SK-N-SH (cell line): ENCODE measurements around the gene DNAH14.

ENCODE experiments used
- GABPA ChIP-seq: IDR thresholded peaks from 2 replicates; pipeline ENCODE4 v1.4.0; 2012; ENCODE audit warnings: low read depth, mild to moderate bottlenecking
- TF ChIP-seq, protein P1 (sequence below): IDR thresholded peaks from 2 replicates; pipeline ENCODE4; 2012
- TF ChIP-seq, protein P2 (sequence below): IDR thresholded peaks from 2 replicates; pipeline ENCODE4 v1.6.1; 2012; ENCODE audit warnings: mild to moderate bottlenecking, low read depth, low read length, moderate library complexity
- TF ChIP-seq, protein P3 (sequence below): IDR thresholded peaks from 2 replicates; pipeline ENCODE4 v1.4.0; 2012; ENCODE audit warnings: low read depth, borderline replicate concordance

DNA sequence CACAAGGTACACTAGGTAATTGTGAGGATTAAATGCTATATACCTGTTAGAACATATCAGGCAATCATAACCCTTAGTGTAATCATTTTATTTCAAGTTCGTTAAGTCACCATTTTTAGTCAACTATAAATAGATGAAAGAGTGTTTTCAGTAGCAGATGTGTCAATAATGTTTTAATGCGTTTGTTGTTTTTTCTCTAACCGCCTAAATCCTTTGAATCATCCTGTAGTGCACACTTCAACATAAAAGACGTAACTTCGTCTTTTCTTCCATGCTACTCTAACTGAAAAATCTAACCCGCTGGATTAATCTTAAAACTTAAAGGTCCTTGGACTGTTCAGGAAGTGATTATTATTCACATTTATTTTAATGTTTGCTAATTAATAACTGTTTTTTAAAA is 505.6 kb downstream of the DNAH14 start:
- TF ChIP-seq, protein P1, sequence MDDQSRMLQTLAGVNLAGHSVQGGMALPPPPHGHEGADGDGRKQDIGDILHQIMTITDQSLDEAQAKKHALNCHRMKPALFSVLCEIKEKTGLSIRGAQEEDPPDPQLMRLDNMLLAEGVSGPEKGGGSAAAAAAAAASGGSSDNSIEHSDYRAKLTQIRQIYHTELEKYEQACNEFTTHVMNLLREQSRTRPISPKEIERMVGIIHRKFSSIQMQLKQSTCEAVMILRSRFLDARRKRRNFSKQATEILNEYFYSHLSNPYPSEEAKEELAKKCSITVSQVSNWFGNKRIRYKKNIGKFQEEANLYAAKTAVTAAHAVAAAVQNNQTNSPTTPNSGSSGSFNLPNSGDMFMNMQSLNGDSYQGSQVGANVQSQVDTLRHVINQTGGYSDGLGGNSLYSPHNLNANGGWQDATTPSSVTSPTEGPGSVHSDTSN: no peak
- TF ChIP-seq, protein P2, sequence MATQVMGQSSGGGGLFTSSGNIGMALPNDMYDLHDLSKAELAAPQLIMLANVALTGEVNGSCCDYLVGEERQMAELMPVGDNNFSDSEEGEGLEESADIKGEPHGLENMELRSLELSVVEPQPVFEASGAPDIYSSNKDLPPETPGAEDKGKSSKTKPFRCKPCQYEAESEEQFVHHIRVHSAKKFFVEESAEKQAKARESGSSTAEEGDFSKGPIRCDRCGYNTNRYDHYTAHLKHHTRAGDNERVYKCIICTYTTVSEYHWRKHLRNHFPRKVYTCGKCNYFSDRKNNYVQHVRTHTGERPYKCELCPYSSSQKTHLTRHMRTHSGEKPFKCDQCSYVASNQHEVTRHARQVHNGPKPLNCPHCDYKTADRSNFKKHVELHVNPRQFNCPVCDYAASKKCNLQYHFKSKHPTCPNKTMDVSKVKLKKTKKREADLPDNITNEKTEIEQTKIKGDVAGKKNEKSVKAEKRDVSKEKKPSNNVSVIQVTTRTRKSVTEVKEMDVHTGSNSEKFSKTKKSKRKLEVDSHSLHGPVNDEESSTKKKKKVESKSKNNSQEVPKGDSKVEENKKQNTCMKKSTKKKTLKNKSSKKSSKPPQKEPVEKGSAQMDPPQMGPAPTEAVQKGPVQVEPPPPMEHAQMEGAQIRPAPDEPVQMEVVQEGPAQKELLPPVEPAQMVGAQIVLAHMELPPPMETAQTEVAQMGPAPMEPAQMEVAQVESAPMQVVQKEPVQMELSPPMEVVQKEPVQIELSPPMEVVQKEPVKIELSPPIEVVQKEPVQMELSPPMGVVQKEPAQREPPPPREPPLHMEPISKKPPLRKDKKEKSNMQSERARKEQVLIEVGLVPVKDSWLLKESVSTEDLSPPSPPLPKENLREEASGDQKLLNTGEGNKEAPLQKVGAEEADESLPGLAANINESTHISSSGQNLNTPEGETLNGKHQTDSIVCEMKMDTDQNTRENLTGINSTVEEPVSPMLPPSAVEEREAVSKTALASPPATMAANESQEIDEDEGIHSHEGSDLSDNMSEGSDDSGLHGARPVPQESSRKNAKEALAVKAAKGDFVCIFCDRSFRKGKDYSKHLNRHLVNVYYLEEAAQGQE: no peak
- TF ChIP-seq, protein P3, sequence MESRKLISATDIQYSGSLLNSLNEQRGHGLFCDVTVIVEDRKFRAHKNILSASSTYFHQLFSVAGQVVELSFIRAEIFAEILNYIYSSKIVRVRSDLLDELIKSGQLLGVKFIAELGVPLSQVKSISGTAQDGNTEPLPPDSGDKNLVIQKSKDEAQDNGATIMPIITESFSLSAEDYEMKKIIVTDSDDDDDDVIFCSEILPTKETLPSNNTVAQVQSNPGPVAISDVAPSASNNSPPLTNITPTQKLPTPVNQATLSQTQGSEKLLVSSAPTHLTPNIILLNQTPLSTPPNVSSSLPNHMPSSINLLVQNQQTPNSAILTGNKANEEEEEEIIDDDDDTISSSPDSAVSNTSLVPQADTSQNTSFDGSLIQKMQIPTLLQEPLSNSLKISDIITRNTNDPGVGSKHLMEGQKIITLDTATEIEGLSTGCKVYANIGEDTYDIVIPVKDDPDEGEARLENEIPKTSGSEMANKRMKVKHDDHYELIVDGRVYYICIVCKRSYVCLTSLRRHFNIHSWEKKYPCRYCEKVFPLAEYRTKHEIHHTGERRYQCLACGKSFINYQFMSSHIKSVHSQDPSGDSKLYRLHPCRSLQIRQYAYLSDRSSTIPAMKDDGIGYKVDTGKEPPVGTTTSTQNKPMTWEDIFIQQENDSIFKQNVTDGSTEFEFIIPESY: no peak
- TF ChIP-seq GABPA: no peak
